ENCODE measurements around the gene TRAPPC10.

DNA sequence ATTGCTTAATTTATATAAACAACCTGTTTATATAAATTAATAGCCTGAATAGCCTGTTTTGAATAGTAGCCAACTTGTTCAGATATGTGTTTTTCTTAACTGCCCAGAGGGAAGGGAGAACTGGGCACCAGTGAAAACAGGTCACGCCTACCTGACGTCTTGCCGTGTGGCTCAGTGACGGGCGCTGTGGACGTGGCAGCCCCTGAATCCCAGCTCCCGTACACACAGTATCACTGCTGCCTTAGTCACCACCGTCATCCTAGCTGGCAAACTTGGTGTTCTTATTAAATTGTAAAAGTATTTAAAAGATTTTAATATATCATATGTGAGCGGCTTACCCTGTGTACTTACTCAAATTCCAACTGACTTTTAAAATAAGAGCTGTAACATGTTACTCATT is 35.4 kb upstream of the TRAPPC10 start:
- TF ChIP-seq, protein P1, sequence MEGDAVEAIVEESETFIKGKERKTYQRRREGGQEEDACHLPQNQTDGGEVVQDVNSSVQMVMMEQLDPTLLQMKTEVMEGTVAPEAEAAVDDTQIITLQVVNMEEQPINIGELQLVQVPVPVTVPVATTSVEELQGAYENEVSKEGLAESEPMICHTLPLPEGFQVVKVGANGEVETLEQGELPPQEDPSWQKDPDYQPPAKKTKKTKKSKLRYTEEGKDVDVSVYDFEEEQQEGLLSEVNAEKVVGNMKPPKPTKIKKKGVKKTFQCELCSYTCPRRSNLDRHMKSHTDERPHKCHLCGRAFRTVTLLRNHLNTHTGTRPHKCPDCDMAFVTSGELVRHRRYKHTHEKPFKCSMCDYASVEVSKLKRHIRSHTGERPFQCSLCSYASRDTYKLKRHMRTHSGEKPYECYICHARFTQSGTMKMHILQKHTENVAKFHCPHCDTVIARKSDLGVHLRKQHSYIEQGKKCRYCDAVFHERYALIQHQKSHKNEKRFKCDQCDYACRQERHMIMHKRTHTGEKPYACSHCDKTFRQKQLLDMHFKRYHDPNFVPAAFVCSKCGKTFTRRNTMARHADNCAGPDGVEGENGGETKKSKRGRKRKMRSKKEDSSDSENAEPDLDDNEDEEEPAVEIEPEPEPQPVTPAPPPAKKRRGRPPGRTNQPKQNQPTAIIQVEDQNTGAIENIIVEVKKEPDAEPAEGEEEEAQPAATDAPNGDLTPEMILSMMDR (IDR thresholded peaks at IDR 0.05; ENCODE audit: insufficient read depth, low read length) = no peak
- TF ChIP-seq SPI1 (IDR thresholded peaks at IDR 0.05; ENCODE audit: borderline replicate concordance, low read depth) (no peak), POLR2AphosphoS5 (IDR thresholded peaks at IDR 0.05; ENCODE audit: low read depth) (no peak)
- TF ChIP-seq, protein P2, sequence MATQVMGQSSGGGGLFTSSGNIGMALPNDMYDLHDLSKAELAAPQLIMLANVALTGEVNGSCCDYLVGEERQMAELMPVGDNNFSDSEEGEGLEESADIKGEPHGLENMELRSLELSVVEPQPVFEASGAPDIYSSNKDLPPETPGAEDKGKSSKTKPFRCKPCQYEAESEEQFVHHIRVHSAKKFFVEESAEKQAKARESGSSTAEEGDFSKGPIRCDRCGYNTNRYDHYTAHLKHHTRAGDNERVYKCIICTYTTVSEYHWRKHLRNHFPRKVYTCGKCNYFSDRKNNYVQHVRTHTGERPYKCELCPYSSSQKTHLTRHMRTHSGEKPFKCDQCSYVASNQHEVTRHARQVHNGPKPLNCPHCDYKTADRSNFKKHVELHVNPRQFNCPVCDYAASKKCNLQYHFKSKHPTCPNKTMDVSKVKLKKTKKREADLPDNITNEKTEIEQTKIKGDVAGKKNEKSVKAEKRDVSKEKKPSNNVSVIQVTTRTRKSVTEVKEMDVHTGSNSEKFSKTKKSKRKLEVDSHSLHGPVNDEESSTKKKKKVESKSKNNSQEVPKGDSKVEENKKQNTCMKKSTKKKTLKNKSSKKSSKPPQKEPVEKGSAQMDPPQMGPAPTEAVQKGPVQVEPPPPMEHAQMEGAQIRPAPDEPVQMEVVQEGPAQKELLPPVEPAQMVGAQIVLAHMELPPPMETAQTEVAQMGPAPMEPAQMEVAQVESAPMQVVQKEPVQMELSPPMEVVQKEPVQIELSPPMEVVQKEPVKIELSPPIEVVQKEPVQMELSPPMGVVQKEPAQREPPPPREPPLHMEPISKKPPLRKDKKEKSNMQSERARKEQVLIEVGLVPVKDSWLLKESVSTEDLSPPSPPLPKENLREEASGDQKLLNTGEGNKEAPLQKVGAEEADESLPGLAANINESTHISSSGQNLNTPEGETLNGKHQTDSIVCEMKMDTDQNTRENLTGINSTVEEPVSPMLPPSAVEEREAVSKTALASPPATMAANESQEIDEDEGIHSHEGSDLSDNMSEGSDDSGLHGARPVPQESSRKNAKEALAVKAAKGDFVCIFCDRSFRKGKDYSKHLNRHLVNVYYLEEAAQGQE (IDR thresholded peaks at IDR 0.05; ENCODE audit: insufficient replicate concordance, low read depth) = no peak
